Keratinocyte (primary cell): Measurements from ENCODE around the gene ABCD1. TPM values are rescaled to one million over a fixed set of nuclear protein-coding genes. Genes with fewer than 3 reads are reported as not detected.

Experiments used
- DNase-seq: peaks from one replicate; pipeline ENCODE4 v3.0.0-alpha.2; 2011; ENCODE audit warnings: low read depth, missing footprints, low spot score
- FAIRE-seq: peaks from 2 replicates; lab custom pipeline; 2011; peaks lifted over from hg19 to GRCh38; lab: Jason Lieb, UNC
- H2AFZ ChIP-seq: 2 replicates; pipeline ENCODE4 v1.6.0; 2012; ENCODE audit warnings: low read length, control low read depth, inconsistent platforms; ENCODE audit not compliant: control insufficient read depth
- H3K27ac ChIP-seq: 2 replicates; pipeline ENCODE4 v1.5.1; 2011; ENCODE audit warnings: low read length; ENCODE audit not compliant: control insufficient read depth, insufficient read depth
- H3K27me3 ChIP-seq: 3 replicates; pipeline ENCODE4 v1.6.0; 2011; ENCODE audit warnings: low read length; ENCODE audit not compliant: control insufficient read depth, insufficient read depth; ENCODE audit errors: extremely low read depth
- H3K36me3 ChIP-seq, 2 experiments: 2 replicates in 1 of 2; 3 replicates in 1 of 2; pipeline ENCODE4 v1.5.1; 2011; ENCODE audit warnings: low read length in 2 of 2, mild to moderate bottlenecking in 1 of 2; ENCODE audit not compliant: control insufficient read depth in 2 of 2, insufficient read depth in 2 of 2; ENCODE audit errors: extremely low read depth in 1 of 2
- H3K4me1 ChIP-seq: 3 replicates; pipeline ENCODE4 v1.5.1; 2011; ENCODE audit warnings: low read length; ENCODE audit not compliant: control insufficient read depth, insufficient read depth; ENCODE audit errors: extremely low read depth
- H3K4me2 ChIP-seq: 3 replicates; pipeline ENCODE4 v1.6.0; 2011; ENCODE audit warnings: low read depth, low read length; ENCODE audit not compliant: control insufficient read depth, insufficient read depth; ENCODE audit errors: extremely low read depth
- H3K4me3 ChIP-seq, 3 experiments: fragments of 200-600 bp in 1 of 3; sonication (generic) in 1 of 3; 2 replicates in 2 of 3; 3 replicates in 1 of 3; pipeline ENCODE4 v1.5.1; 2011 to 2016; ENCODE audit warnings: low read length in 3 of 3, mild to moderate bottlenecking in 3 of 3, control low read depth in 2 of 3, inconsistent platforms in 1 of 3, low read depth in 1 of 3, mixed read lengths in 1 of 3, mixed run types in 1 of 3, moderate library complexity in 1 of 3; ENCODE audit not compliant: control insufficient read depth in 2 of 3, insufficient read depth in 2 of 3; ENCODE audit errors: extremely low read depth in 1 of 3
- H3K79me2 ChIP-seq: 2 replicates; pipeline ENCODE4 v1.6.0; 2012; ENCODE audit warnings: low read length; ENCODE audit not compliant: control insufficient read depth, insufficient read depth
- H3K9ac ChIP-seq: 3 replicates; pipeline ENCODE4 v1.6.0; 2011; ENCODE audit warnings: low read length; ENCODE audit not compliant: control insufficient read depth, insufficient read depth; ENCODE audit errors: extremely low read depth
- H3K9me1 ChIP-seq: 3 replicates; pipeline ENCODE4 v1.6.0; 2011; ENCODE audit warnings: low read length; ENCODE audit not compliant: control insufficient read depth, insufficient read depth; ENCODE audit errors: extremely low read depth
- H3K9me3 ChIP-seq: 2 replicates; pipeline ENCODE4 v1.5.1; 2012; ENCODE audit warnings: low read depth, low read length; ENCODE audit not compliant: control insufficient read depth
- H4K20me1 ChIP-seq: 3 replicates; pipeline ENCODE4 v1.6.0; 2011; ENCODE audit warnings: low read length; ENCODE audit not compliant: control insufficient read depth, insufficient read depth; ENCODE audit errors: extremely low read depth
- CTCF ChIP-seq, 3 experiments: IDR thresholded peaks in 1 of 3; conservative IDR thresholded peaks in 1 of 3; optimal IDR thresholded peaks in 1 of 3; 2 replicates in 2 of 3; 3 replicates in 1 of 3; pipeline versions ENCODE3 to v1.5.1; 2011; ENCODE audit warnings: low read length in 3 of 3, mild to moderate bottlenecking in 3 of 3, moderate library complexity in 2 of 3, control low read depth in 1 of 3, inconsistent platforms in 1 of 3; ENCODE audit not compliant: insufficient read depth in 2 of 3; ENCODE audit errors: extremely low read depth in 1 of 3
- EZH2 ChIP-seq: IDR thresholded peaks from one replicate; pipeline ENCODE4 v1.6.1; 2012; ENCODE audit warnings: inconsistent platforms, mild to moderate bottlenecking, low read length, moderate library complexity
- dilution Hi-C: fragments of 300-500 bp; cut with MboI; formaldehyde crosslinking; loops from one replicate; pipeline ENCODE4 v1.7.0; 2020; ENCODE audit warnings: low sequenced_read_pairs; ENCODE audit not compliant: extremely low pct_ligation_motif_present
- polyA plus RNA-seq, 5 experiments: library from polyadenylated mRNA; depleted of rRNA in 3 of 5; stranded (reverse) in 3 of 5; stranded (forward) in 1 of 5; unstranded in 1 of 5; fragments of >200 nt; gene quantifications; 1 replicate in 1 of 5; 2 replicates in 3 of 5; 3 replicates in 1 of 5; pipeline versions ENCODE4 v1.2.1 to v1.2.3, GENCODE V29; 2011 to 2012; ENCODE audit warnings: missing spikeins in 2 of 5, low read depth in 1 of 5, low replicate concordance in 1 of 5

The ABCD1 gene
- polyA plus RNA-seq, 1 donor (not counting 4 experiments of a cell fraction or from before 2014, with no cell fraction given): 0.81 TPM

- no peaks in the 10 kb centered on the region for H3K27me3 ChIP-seq
- peaks cover 0 to 1% of the 10 kb centered on the region in 2 experiments for H3K36me3 ChIP-seq
- no peak overlapping the region for H3K4me3 ChIP-seq
- H3K4me2 ChIP-seq: no peak overlapping the region
- peaks cover 7% of the 10 kb centered on the region for H3K4me1 ChIP-seq
- no peaks in the 10 kb centered on the region for H3K9me3 ChIP-seq
- H2AFZ ChIP-seq: no peak overlapping the region
- H3K9me1 ChIP-seq: no peaks in the 10 kb centered on the region
- dilution Hi-C loops: no loop called here
- no peaks in the 10 kb centered on the region for H3K79me2 ChIP-seq
- H3K27ac ChIP-seq: no peak overlapping the region
- H4K20me1 ChIP-seq: no peaks in the 10 kb centered on the region
- FAIRE-seq (no peak), DNase-seq (no peak)
- TF ChIP-seq CTCF (optimal IDR thresholded peaks at IDR 0.05 in 1 of 3, IDR thresholded peaks at IDR 0.05 in 1 of 3, conservative IDR thresholded peaks at IDR 0.05 in 1 of 3; ENCODE audit: extremely low read depth in 1 of 3, insufficient read depth in 2 of 3, low read length in 3 of 3): no peak
- TF ChIP-seq EZH2: no peak
- H3K9ac ChIP-seq: no peak overlapping the region
Measured at GRCh38 chrX:153779891-153780677, 55.4 kb downstream of the ABCD1 start.

- H3K4me2 ChIP-seq: no peak within 1 kb of the TSS
- no peaks in the 10 kb centered on the region for H3K36me3 ChIP-seq
- peaks cover 7% of the 10 kb centered on the region for H3K4me1 ChIP-seq
- dilution Hi-C loops: no loop called here
- FAIRE-seq (no peak), DNase-seq (no peak)
- no peaks in the 10 kb centered on the region for H3K79me2 ChIP-seq
- H3K27me3 ChIP-seq: no peaks in the 10 kb centered on the region
- H2AFZ ChIP-seq: no peak within 1 kb of the TSS
- H3K27ac ChIP-seq: no peak within 1 kb of the TSS
- H3K9me1 ChIP-seq: no peaks in the 10 kb centered on the region
- no peaks in the 10 kb centered on the region for H3K9me3 ChIP-seq
- TF ChIP-seq EZH2: no peak
- no peak for TF ChIP-seq CTCF (optimal IDR thresholded peaks at IDR 0.05 in 1 of 3, IDR thresholded peaks at IDR 0.05 in 1 of 3, conservative IDR thresholded peaks at IDR 0.05 in 1 of 3; ENCODE audit: extremely low read depth in 1 of 3, insufficient read depth in 2 of 3, low read length in 3 of 3)
- H3K4me3 ChIP-seq: no peak within 1 kb of the TSS
- H4K20me1 ChIP-seq: no peaks in the 10 kb centered on the region
- no peak within 1 kb of the TSS for H3K9ac ChIP-seq
Measured at GRCh38 chrX:153780678-153781427, 56.2 kb downstream of the ABCD1 start, which contains the start of gene SRPK3. Gene SRPK3 (plus strand): TSS chrX:153781041. CDS start chrX:153781087, 46 bp downstream.
